ENCODE results near the gene CHI3L1. TPM values are rescaled to one million over a fixed set of nuclear protein-coding genes. Genes with fewer than 3 reads are reported as not detected.

The CHI3L1 gene
- total RNA-seq, 1 donor from 2014 or later, result not detected

GRCh38 chr1:203166192-203166940 lies 20.1 kb downstream of the CHI3L1 start:
- H3K27me3 Mint-ChIP-seq, result peaks cover 15% of the 10 kb centered on the region
- no peaks in the 10 kb centered on the region for H3K36me3 Mint-ChIP-seq
- no peak overlapping the region for H3K27ac Mint-ChIP-seq
- no peak for TF ChIP-seq CTCF (conservative IDR thresholded peaks at IDR 0.05)
- H3K4me1 Mint-ChIP-seq (ENCODE audit: unreplicated experiment), result no peaks in the 10 kb centered on the region
- H3K9me3 Mint-ChIP-seq, result no peaks in the 10 kb centered on the region
- no peak overlapping the region for H3K4me3 Mint-ChIP-seq
- DNase-seq (ENCODE audit: extremely low spot score, unreplicated experiment), result no peak

DNA sequence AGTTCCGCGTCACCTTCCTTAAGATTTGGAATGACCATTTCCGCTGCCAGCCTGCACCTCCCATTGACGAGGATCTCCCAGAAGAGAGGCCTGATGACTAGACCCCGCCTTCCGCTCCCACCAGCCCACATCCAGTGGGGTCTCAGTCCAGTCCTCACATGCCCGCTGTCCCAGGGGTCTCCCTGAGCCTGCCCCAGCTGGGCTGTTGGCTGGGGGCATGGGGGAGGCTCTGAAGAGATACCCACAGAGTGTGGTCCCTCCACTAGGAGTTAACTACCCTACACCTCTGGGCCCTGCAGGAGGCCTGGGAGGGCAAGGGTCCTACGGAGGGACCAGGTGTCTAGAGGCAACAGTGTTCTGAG lies 20.7 kb downstream of the CHI3L1 start:
- H3K36me3 Mint-ChIP-seq, result no peaks in the 10 kb centered on the region
- peaks cover 20% of the 10 kb centered on the region for H3K27me3 Mint-ChIP-seq
- H3K4me3 Mint-ChIP-seq, result no peak overlapping the region
- no peak for TF ChIP-seq CTCF (conservative IDR thresholded peaks at IDR 0.05)
- no peak overlapping the region for H3K27ac Mint-ChIP-seq
- DNase-seq (ENCODE audit: extremely low spot score, unreplicated experiment), result no peak
- H3K4me1 Mint-ChIP-seq (ENCODE audit: unreplicated experiment), result no peaks in the 10 kb centered on the region
- H3K9me3 Mint-ChIP-seq, result no peaks in the 10 kb centered on the region

- no peak overlapping the region for H3K4me3 Mint-ChIP-seq
- no peak for DNase-seq (ENCODE audit: extremely low spot score, unreplicated experiment)
- no peaks in the 10 kb centered on the region for H3K9me3 Mint-ChIP-seq
- peaks cover 20% of the 10 kb centered on the region for H3K27me3 Mint-ChIP-seq
- TF ChIP-seq CTCF (conservative IDR thresholded peaks at IDR 0.05), result no peak
- no peaks in the 10 kb centered on the region for H3K36me3 Mint-ChIP-seq
- no peak overlapping the region for H3K27ac Mint-ChIP-seq
- no peaks in the 10 kb centered on the region for H3K4me1 Mint-ChIP-seq (ENCODE audit: unreplicated experiment)
These were observed 21.3 kb downstream of the CHI3L1 start for GRCh38 chr1:203165101-203165799.

DNA sequence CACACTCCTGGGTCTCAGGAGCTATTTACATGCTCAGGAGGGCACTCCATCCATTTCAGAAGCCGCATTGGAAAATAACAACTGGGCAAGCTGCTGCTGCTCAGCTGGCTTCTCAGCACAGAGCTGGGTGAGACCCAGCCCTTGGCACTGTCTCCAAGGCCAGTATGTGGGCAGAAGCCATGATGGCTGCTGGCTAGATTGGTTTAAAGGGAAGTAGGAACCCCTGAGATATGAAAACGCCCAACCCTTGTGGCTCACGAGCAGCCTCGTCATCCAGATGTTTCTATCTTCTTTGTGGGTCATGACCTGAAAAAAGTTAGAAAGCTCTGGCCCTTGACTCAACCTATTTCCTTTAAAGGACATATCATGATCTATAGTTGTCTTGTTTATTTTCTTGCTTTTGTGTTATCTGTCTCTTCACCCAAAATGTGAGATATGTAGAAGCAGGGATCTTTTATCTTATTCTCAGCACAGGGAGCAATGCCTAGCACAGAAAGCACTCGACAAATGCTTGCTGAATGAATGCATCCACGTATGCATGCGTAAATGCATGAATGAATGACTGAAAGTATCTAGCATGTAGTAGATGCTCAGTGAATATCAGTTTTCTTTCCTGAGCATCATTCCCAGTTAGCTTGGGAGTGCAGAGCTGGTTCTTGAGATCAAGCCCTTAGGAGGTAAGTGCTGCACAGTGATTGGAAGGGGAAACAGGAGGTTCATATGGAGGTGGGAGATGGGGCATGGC lies 22.4 kb downstream of the CHI3L1 start:
- H3K4me1 Mint-ChIP-seq (ENCODE audit: unreplicated experiment), result peaks cover 3% of the 10 kb centered on the region
- H3K27ac Mint-ChIP-seq, result no peak overlapping the region
- no peak for TF ChIP-seq CTCF (conservative IDR thresholded peaks at IDR 0.05)

DNA sequence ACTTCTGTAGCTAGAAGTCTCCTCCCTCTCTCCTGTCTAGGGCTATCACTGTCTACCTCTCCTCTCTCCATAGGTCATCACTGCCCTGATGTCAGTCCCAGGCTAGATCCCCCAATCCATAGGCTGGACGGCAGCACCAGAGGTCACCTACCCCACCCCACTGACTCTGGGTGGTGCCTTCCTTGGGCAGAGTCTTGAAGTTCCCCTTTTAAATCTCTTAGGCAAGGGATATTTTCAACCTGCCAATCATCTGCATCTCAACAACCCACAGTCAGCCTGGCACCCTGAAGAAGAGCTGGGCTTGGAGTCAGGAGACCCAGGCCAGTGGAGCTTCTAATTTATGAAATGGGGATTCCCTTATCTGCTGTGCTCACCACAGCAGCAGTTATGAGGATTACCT lies 24.1 kb downstream of the CHI3L1 start:
- no peak for DNase-seq (ENCODE audit: extremely low spot score, unreplicated experiment)
- peaks cover 5% of the 10 kb centered on the region for H3K4me1 Mint-ChIP-seq (ENCODE audit: unreplicated experiment)
- H3K36me3 Mint-ChIP-seq, result no peaks in the 10 kb centered on the region
- no peaks in the 10 kb centered on the region for H3K9me3 Mint-ChIP-seq
- H3K27ac Mint-ChIP-seq, result no peak overlapping the region
- peaks cover 21% of the 10 kb centered on the region for H3K27me3 Mint-ChIP-seq
- H3K4me3 Mint-ChIP-seq, result no peak overlapping the region
- TF ChIP-seq CTCF (conservative IDR thresholded peaks at IDR 0.05), result no peak

More for the DNA sequence above, 22.4 kb downstream of the CHI3L1 start:
- H3K9me3 Mint-ChIP-seq, result no peaks in the 10 kb centered on the region
- H3K27me3 Mint-ChIP-seq, result peaks cover 21% of the 10 kb centered on the region
- H3K36me3 Mint-ChIP-seq, result no peaks in the 10 kb centered on the region
- H3K4me3 Mint-ChIP-seq, result no peak overlapping the region
- no peak for DNase-seq (ENCODE audit: extremely low spot score, unreplicated experiment)

Measured in type B pancreatic cell (in vitro differentiated cells).